Measurements from ENCODE around the gene PPP6R2. TPM values are rescaled to one million over a fixed set of nuclear protein-coding genes. Genes with fewer than 3 reads are reported as not detected.

PPP6R2 gene
- total and polyA plus RNA-seq, 2 of the 8 experiments (the other 6 are each of a cell fraction or from before 2014, with no cell fraction given) = 25.0 to 32.2 TPM

DNA sequence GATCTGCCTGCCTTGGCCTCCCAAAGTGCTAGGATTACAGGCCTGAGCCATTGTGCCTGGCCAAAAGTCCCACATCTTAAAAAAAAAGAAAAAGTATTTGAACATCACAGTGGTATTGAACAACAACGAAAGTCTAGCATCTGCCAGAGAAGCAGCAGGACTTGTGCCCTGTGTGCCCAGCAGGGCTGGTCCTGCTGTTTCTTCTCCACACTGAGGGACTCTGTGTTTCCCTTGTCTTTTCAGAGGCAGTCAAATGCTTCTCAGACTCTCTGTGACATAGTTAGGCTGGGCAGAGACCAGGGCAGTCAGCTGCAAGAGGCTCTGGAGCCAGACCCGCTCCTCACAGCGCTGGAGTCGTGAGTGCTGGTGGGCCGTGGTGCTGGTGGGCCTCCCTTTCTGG lies 75.5 kb downstream of the PPP6R2 start:
- H3K4me2 ChIP-seq (ENCODE audit: insufficient read depth in 1 of 2, low read depth in 2 of 2, low read length in 2 of 2) = no peak overlapping the region
- H3K56ac ChIP-seq (replicated peaks; ENCODE audit: insufficient read length, low read depth, low read length) = no peak overlapping the region
- H2BK12ac ChIP-seq (ENCODE audit: low read depth, low read length) = no peak overlapping the region
- no peak overlapping the region for H4K5ac ChIP-seq (ENCODE audit: insufficient read length, low read depth, low read length)
- no peaks in the 10 kb centered on the region for H3K4me1 ChIP-seq (replicated peaks in 1 of 4; ENCODE audit: control insufficient read depth in 3 of 4, insufficient read depth in 4 of 4, low read length in 3 of 4)
- H4K20me1 ChIP-seq (replicated peaks in 1 of 2; ENCODE audit: control insufficient read depth in 1 of 2, insufficient read depth in 2 of 2, low read length in 2 of 2) = peaks cover 0 to 8% of the 10 kb centered on the region in 2 experiments
- DNase-seq (ENCODE audit: low read depth in 1 of 2, low spot score in 2 of 2) (no peak), FAIRE-seq (no peak)
- no peak overlapping the region for H3K18ac ChIP-seq (ENCODE audit: extremely low read depth, low read length)
- no peak overlapping the region for H2AK5ac ChIP-seq (ENCODE audit: low read depth, low read length)
- no peaks in the 10 kb centered on the region for H3K9me3 ChIP-seq (ENCODE audit: insufficient read depth in 2 of 2, low read depth in 1 of 2, low read length in 1 of 2)
- H4K91ac ChIP-seq (replicated peaks; ENCODE audit: insufficient read length, low read length) = no peak overlapping the region
- H3K79me2 ChIP-seq (ENCODE audit: control insufficient read depth in 1 of 2, insufficient read depth in 2 of 2, low read length in 2 of 2) = no peaks in the 10 kb centered on the region
- no peak overlapping the region for H2BK20ac ChIP-seq (ENCODE audit: low read length)
- H3K23me2 ChIP-seq (ENCODE audit: low read depth, low read length) = no peaks in the 10 kb centered on the region
- H2BK120ac ChIP-seq (replicated peaks; ENCODE audit: low read depth, low read length) = no peak overlapping the region
- no peak overlapping the region for H2AFZ ChIP-seq (ENCODE audit: low read length)
- no peak overlapping the region for H3K9ac ChIP-seq (replicated peaks in 1 of 4; ENCODE audit: extremely low read depth in 1 of 4, low read depth in 3 of 4, low read length in 3 of 4)
- H3K79me1 ChIP-seq (ENCODE audit: low read depth, low read length) = no peaks in the 10 kb centered on the region
- H3K4me3 ChIP-seq (ENCODE audit: extremely low read depth in 1 of 4, insufficient read depth in 2 of 4, low read depth in 3 of 4, low read length in 4 of 4) = no peak overlapping the region
- TF ChIP-seq CHD1 (IDR thresholded peaks at IDR 0.05; ENCODE audit: low read depth, low read length) (no peak), RNF2 (IDR thresholded peaks at IDR 0.05; ENCODE audit: borderline replicate concordance, low read depth, low read length, missing control alignments, poor library complexity, severe bottlenecking) (no peak), KDM1A (IDR thresholded peaks at IDR 0.05; ENCODE audit: borderline replicate concordance, low read length) (no peak), KDM5A (IDR thresholded peaks at IDR 0.05; ENCODE audit: low read length) (no peak), EGR1 (IDR thresholded peaks at IDR 0.05; ENCODE audit: borderline replicate concordance, low read depth, low read length) (no peak), ZNF274 (IDR thresholded peaks at IDR 0.05; ENCODE audit: borderline replicate concordance, extremely low read depth, low read length) (no peak), SAP30 (IDR thresholded peaks at IDR 0.05; ENCODE audit: insufficient read depth, insufficient replicate concordance, low read length) (no peak)
- peaks cover 17 to 60% (median 51%) of the 10 kb centered on the region in 4 experiments for H3K36me3 ChIP-seq (ENCODE audit: control insufficient read depth in 2 of 4, insufficient read depth in 4 of 4, low read length in 3 of 4)
- no peak overlapping the region for H3K27ac ChIP-seq (ENCODE audit: low read depth, low read length)
- no peak overlapping the region for H3K23ac ChIP-seq (ENCODE audit: insufficient read length)
- no peaks in the 10 kb centered on the region for H3K27me3 ChIP-seq (replicated peaks in 1 of 4; ENCODE audit: control insufficient read depth in 3 of 4, extremely low read depth in 1 of 4, insufficient read depth in 3 of 4, low read length in 3 of 4)
- no peak overlapping the region for H3K14ac ChIP-seq (ENCODE audit: insufficient read length)
- POLR2A ChIA-PET (ENCODE audit: partially characterized antibody) = interaction anchor here (0.5 kb wide), 1 partner anchor 148 kb away, joined by 3 read pairs; no protein-coding TSS in a partner anchor
- H2BK15ac ChIP-seq (ENCODE audit: low read length) = no peak overlapping the region
- no peak overlapping the region for H3K4ac ChIP-seq (replicated peaks; ENCODE audit: insufficient read length, low read depth, low read length)
- H2BK5ac ChIP-seq (ENCODE audit: low read depth, low read length) = no peak overlapping the region
- H4K8ac ChIP-seq (ENCODE audit: extremely low read depth, insufficient read depth, low read length) = no peak overlapping the region; the same call in 1 of the 2 replicates
- 90% methylated on average over 5 of the region's 5 CpGs; no CpG with 5 or more reads in 1 of the 2 experiments for WGBS, 2 experiments (ENCODE audit: extremely low coverage in 1 of 2, insufficient coverage in 1 of 2, insufficient read length in 1 of 2, insufficient replicate concordance in 2 of 2, low coverage in 1 of 2, low lambda C conversion rate in 2 of 2, missing lambda C conversion rate in 1 of 2)
- CTCF ChIA-PET (ENCODE audit: partially characterized antibody) = interaction anchor here (1.4 kb wide), 1 partner anchor 166 kb away, joined by 3 read pairs; no protein-coding TSS in a partner anchor
